Suprapubic skin (tissue), 4 donors: ENCODE measurements around the gene MLLT10. TPM values are rescaled to one million over a fixed set of nuclear protein-coding genes. Genes with fewer than 3 reads are reported as not detected.
"Not testable (repeated sequence)": the region's sequence is repeated elsewhere in the genome, so short reads cannot be mapped to it uniquely, and the experiment has no call there.

ENCODE experiments used
- DNase-seq, 2 donors: peaks; one replicate each; pipeline ENCODE4 v3.0.0-alpha.2; 2019; ENCODE audit warnings: low spot score in 2 of 2
- H3K27ac ChIP-seq: fragments of 200-600 bp; sonication (generic); one replicate; pipeline ENCODE4 v1.5.1; 2019
- H3K27me3 ChIP-seq: fragments of 200-600 bp; sonication (generic); one replicate; pipeline ENCODE4 v1.5.1; 2019
- H3K36me3 ChIP-seq: fragments of 200-600 bp; sonication (generic); one replicate; pipeline ENCODE4 v1.5.1; 2019
- H3K4me1 ChIP-seq: fragments of 200-600 bp; sonication (generic); one replicate; pipeline ENCODE4 v1.5.1; 2019
- H3K4me3 ChIP-seq: fragments of 200-600 bp; sonication (generic); one replicate; pipeline ENCODE4 v1.5.1; 2019; ENCODE audit warnings: mild to moderate bottlenecking
- H3K9me3 ChIP-seq: fragments of 200-600 bp; sonication (generic); one replicate; pipeline ENCODE4 v1.5.1; 2019
- EP300 ChIP-seq: sonication (generic); formaldehyde crosslinking; IDR thresholded peaks from one replicate; pipeline ENCODE4 v1.6.1; 2017; ENCODE audit warnings: antibody characterized with exemption
- POLR2A ChIP-seq, 2 donors: fragments of 450-650 bp; IDR thresholded peaks; one replicate each; pipeline ENCODE4 v1.6.1; 2017; ENCODE audit warnings: antibody characterized with exemption in 2 of 2, mild to moderate bottlenecking in 2 of 2, moderate library complexity in 2 of 2
- POLR2AphosphoS5 ChIP-seq, 3 donors: sonication (generic); formaldehyde crosslinking; IDR thresholded peaks; one replicate each; pipeline ENCODE4 v1.6.1; 2017; ENCODE audit warnings: antibody characterized with exemption in 3 of 3
- WGBS: methylation state at CpG from one replicate; pipeline ENCODE4 v1.1.5; 2018; 5-methylcytosine and 5-hydroxymethylcytosine counted together
- total RNA-seq, 4 donors: library from RNA; depleted of rRNA; stranded (reverse); fragments of >200 nt; gene quantifications; one replicate each; pipeline ENCODE4 v1.1.0, GENCODE V29; 2016
- TF ChIP-seq, protein P1 (sequence below), 2 donors: fragments of 200-600 bp in 1 of 2; fragments of 450-650 bp in 1 of 2; sonication (generic) in 1 of 2; IDR thresholded peaks; one replicate each; pipeline ENCODE4 v1.5.1; 2016 to 2019; ENCODE audit warnings: antibody characterized with exemption in 2 of 2, mild to moderate bottlenecking in 1 of 2, moderate library complexity in 1 of 2

MLLT10 gene
- total RNA-seq, 4 donors from 2014 or later = 58.0 to 97.8 (median 64.4) TPM

DNA sequence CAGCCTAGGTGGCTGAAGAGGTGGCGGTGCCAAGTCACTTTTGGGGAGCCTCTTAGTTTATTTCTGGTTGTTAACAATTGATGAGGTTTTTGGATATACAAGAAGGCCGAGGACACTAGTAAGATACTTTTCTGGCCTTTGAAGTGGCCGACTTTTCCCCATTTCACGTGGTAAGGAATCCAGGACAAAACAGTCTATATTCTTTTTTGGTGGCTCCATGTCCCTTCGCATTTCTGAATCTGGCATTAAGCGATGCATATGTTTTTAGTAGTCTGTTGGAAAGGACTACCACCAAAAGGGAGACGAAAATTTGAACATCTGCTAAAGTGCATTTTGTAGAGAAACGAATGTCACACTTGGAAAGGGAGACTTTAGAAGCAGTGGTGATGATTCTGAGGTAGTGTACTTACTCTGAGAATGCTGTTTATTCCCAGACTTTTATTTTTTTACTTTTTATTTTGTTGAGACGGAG is 1.5 kb downstream of the MLLT10 start:
- Histone ChIP-seq H3K27ac (peak overlapping the region; percentile 99), H3K36me3 (peaks cover 26% of the 10 kb centered on the region), H3K27me3 (no peaks in the 10 kb centered on the region), H3K4me3 (peak overlapping the region; percentile 96), H3K4me1 (peaks cover 38% of the 10 kb centered on the region), H3K9me3 (no peaks in the 10 kb centered on the region)
- TF ChIP-seq, protein P1, sequence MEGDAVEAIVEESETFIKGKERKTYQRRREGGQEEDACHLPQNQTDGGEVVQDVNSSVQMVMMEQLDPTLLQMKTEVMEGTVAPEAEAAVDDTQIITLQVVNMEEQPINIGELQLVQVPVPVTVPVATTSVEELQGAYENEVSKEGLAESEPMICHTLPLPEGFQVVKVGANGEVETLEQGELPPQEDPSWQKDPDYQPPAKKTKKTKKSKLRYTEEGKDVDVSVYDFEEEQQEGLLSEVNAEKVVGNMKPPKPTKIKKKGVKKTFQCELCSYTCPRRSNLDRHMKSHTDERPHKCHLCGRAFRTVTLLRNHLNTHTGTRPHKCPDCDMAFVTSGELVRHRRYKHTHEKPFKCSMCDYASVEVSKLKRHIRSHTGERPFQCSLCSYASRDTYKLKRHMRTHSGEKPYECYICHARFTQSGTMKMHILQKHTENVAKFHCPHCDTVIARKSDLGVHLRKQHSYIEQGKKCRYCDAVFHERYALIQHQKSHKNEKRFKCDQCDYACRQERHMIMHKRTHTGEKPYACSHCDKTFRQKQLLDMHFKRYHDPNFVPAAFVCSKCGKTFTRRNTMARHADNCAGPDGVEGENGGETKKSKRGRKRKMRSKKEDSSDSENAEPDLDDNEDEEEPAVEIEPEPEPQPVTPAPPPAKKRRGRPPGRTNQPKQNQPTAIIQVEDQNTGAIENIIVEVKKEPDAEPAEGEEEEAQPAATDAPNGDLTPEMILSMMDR (IDR thresholded peaks at IDR 0.05) = no peak
- TF ChIP-seq POLR2AphosphoS5 (IDR thresholded peaks at IDR 0.05) (no peak), POLR2A (IDR thresholded peaks at IDR 0.05) (no peak), EP300 (no peak)
- WGBS = 25% methylated on average over 9 of the region's 9 CpGs
- DNase-seq = no peak

DNA sequence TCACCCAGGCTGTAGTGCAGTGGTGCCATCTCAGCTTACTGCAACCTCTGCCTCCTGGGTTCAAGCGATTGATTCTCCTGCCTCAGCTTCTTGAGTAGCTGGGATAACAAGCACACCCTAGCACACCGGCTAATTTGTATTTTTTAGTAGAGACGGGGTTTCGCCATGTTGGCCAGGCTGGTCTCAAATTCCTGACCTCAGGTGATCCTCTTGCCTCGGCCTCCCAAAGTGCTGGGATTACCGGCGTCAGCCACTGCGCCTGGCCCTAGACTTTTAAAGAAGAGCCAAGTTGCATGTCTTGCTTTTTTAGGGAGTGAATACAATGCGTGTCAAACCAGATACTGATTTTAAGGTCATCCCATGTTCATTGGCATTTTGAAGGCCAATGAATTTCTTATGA is 1.9 kb downstream of the MLLT10 start:
- Histone ChIP-seq H3K36me3 (peaks cover 30% of the 10 kb centered on the region), H3K4me3 (peak overlapping the region; percentile 96), H3K4me1 (peaks cover 34% of the 10 kb centered on the region)
- not testable (repeated sequence) for H3K27me3 ChIP-seq, H3K27ac ChIP-seq, H3K9me3 ChIP-seq, DNase-seq
- 60% methylated on average over 9 of the region's 9 CpGs for WGBS

DNA sequence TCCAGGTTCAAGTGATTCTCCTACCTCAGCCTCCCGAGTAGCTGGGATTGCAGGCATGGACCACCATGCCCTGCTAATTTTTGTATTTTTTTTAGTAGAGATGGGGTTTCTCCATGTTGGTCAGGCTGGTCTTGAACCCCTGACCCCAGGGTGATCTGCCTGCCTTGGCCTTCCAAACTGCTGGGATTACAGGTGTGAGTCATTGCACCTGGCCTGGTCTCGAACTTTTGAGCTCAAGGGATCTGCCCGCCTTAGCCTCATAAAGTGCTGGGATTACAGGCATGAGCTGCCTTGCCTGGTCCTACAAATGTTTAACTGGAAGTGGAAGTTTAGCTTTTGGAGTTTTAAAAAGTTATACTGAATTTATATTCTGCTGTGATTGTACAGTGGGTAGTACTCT is 2.8 kb downstream of the MLLT10 start:
- Histone ChIP-seq H3K4me3 (no peak overlapping the region), H3K36me3 (peaks cover 39% of the 10 kb centered on the region), H3K27ac (no peak overlapping the region), H3K4me1 (peaks cover 25% of the 10 kb centered on the region), H3K9me3 (no peaks in the 10 kb centered on the region), H3K27me3 (no peaks in the 10 kb centered on the region)
- TF ChIP-seq POLR2A (IDR thresholded peaks at IDR 0.05) = no peak
- TF ChIP-seq POLR2AphosphoS5 (IDR thresholded peaks at IDR 0.05) = no peak
- TF ChIP-seq, protein P1 (IDR thresholded peaks at IDR 0.05) = no peak
- TF ChIP-seq EP300 = no peak
- DNase-seq = no peak
- 83% methylated on average over 3 of the region's 3 CpGs for WGBS

DNA sequence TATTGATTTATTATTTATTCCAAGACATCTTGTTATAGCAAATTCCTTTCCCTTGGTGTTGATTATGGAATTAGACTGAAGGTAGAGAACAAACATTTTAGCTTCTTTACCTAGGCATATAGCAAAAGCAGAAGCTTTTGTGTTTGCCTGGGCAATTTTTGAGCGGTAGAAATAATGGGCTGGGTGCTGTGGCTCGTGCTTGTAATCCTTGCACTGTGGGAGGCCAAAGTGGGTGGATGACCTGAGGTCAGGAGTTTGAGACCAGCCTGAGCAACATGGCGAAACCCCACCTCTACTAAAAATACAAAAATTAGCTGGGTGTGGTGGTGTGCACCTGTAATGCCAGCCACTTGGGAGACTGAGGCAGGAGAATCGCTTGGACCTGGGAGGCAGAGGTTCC is 6.7 kb downstream of the MLLT10 start:
- not testable (repeated sequence) for H3K9me3 ChIP-seq, DNase-seq, H3K4me1 ChIP-seq, H3K27me3 ChIP-seq, H3K4me3 ChIP-seq, H3K27ac ChIP-seq
- peaks cover 77% of the 10 kb centered on the region for H3K36me3 ChIP-seq
- WGBS = 91% methylated on average over 4 of the region's 4 CpGs

DNA sequence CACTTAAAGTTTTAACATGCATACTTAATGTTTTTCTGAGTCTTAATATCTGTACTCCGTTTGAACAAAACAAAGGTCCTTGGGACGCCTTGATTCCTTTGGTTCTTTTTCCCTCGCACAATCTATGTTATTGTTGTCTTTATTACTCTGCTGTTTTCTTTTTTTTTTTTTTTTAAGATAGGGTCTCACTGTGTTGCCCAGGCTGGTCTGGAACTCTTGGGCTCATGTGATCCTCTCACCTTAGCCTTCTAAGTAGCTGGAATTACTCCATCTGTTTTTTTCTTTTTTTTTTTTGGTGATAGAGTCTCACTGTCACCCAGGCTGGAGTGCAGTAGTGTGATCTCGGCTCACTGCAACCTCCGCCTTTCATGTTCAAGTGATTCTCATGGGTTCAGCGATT is 13.2 kb downstream of the MLLT10 start:
- H3K27me3 ChIP-seq = no peaks in the 10 kb centered on the region
- peaks cover 3% of the 10 kb centered on the region for H3K4me1 ChIP-seq
- H3K27ac ChIP-seq = no peak overlapping the region
- H3K36me3 ChIP-seq = peaks cover 75% of the 10 kb centered on the region
- no peak overlapping the region for H3K4me3 ChIP-seq
- no peak for TF ChIP-seq POLR2AphosphoS5 (IDR thresholded peaks at IDR 0.05)
- TF ChIP-seq, protein P1 (IDR thresholded peaks at IDR 0.05) = no peak
- TF ChIP-seq POLR2A (IDR thresholded peaks at IDR 0.05) = no peak
- no peak for TF ChIP-seq EP300
- H3K9me3 ChIP-seq = no peaks in the 10 kb centered on the region
- no peak for DNase-seq
- 98% methylated on average over 6 of the region's 6 CpGs for WGBS

DNA sequence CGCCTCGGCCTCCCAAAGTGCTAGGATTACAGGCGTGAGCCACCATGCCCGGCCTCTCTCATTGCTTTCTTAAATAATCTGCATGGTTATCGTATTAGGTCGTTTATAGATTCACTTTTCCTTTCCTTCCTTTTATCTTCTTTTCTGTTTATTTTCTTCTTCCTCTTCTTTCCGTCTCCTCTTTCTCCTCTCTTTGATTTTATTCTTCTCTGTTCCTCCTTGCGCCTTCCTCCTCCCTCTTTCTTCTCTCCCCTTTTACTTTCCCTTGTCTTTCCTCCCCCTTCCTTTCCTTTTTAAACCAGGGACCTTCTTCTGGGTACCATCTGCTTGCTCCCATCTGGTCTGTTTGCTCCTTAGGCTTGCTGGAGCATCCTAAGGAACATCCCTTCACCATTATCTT is 18.6 kb downstream of the MLLT10 start:
- Histone ChIP-seq H3K4me1 (peaks cover 1% of the 10 kb centered on the region), H3K4me3 (no peak overlapping the region), H3K36me3 (peaks cover 71% of the 10 kb centered on the region), H3K27me3 (no peaks in the 10 kb centered on the region), H3K27ac (no peak overlapping the region), H3K9me3 (no peaks in the 10 kb centered on the region)
- TF ChIP-seq, protein P1 (IDR thresholded peaks at IDR 0.05) = no peak
- no peak for TF ChIP-seq EP300
- no peak for TF ChIP-seq POLR2AphosphoS5 (IDR thresholded peaks at IDR 0.05)
- 93% methylated on average over 8 of the region's 8 CpGs for WGBS
- DNase-seq = no peak
